COLO668 (cell line): ENCODE measurements around the gene RUVBL1.

Experiments
- DNase-seq: peaks from one replicate; lab custom pipeline; 2025; ENCODE audit not compliant: unreplicated experiment; lab: John Stamatoyannopoulos, UW

Gene RUVBL1

DNA sequence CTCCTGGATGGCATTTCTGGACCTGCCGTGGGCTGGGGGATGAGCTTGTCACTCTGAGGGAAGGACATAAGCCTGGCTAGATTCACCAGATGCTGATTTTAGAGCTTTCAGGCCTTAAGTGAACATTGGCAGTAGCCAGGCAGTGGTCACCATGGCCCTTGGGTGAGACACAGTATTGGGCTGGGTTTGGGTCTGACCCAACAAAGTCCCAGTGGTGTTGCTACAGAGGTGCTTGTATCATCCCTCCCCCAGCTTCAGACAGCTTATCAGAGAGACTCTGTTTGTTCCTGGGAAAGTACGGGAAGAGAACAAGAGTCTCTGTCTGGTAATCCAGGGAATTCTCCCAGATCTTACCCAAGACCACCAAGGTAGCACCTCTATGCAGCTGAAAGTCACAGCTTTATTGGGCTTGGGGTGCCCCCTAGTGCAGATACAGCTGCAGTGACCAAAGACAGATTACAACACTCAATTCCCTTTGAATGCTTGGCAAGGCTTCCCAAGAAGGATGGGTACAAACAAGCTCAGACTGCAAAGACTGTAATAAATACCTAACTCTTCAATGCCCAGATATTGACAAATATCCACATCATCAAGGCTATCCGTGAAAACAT, 9.8 kb upstream of the RUVBL1 start:
- peak; percentile 14 for DNase-seq

DNA sequence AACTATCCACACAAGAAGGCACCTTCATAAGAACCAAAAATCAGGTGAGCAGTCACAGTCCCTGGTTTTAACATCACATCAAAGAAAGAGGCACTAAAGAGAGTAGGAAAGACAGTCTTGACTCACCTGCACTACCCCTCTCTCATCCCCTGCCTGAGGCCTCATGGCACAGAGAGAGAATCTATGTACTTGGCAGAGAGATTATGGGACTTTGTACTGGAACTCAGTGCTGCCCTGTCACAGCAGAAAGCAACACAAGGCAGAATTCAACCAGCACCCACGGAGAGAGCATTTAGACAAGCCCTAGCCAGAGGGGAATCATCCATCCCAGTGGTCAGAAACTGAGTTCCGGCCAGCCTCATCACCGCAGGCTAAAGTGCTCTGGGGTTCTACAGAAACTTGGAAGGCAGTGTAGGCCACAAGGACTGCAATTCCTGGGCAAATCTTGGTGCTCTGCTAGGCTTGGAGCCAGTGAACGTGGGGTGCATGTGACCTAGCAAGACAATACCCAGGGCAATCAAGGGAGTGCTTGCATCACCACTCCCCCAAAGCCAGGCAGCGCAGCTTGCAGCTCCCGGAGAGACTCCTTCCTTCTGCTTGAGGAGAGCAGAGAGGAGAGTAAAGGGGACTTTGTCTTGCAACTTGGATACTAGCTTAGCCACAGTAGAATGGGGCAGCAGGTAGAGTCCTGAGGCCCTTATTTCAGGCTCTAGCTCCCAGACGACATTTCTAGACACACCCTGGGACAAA, 8.5 kb upstream of the RUVBL1 start:
- no peak for DNase-seq

DNA sequence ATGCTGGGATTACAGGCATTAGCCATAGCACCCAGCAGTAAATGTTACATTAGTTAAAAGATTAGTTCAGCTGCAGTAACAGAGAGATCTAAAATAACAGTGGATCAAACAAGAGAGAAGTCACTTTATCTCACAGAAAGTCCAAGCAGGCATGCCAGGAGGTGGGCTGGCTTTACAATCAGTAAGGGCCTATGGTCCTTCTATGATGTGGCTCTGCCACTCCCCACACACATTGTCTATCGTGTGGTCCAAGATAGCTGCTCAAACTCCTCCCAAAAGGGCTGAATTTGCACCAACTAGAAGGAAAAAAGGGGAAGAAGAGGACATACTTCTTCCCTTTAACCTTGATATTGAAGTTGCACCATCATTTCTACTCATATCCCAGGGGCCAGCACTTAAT, 4.6 kb upstream of the RUVBL1 start:
- no peak for DNase-seq

GRCh38 chr3:128127236-128127635, 3.6 kb upstream of the RUVBL1 start:
- no peak for DNase-seq

DNA sequence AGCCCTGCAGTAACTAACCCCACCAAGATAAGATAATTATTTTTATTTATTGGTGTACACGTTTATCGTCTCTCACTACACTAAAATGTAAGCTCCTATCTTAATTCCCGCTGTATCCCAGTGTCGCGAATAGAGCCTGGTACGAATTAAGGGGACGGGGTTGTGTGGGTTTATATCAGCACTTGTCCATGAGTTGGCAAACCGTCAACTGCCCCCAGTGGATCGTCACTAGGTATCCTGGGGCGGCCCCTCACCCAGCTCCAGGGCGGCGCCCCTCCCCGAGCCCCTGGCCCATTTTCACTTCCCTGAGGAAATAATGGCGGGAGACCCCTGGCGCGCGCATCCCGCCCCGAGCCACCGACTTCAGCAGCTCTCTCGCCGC, 465 bp downstream of the RUVBL1 start:
- DNase-seq: no peak

GRCh38 chr3:128122013-128122412, 1.6 kb downstream of the RUVBL1 start:
- no peak for DNase-seq

- DNase-seq: peak; percentile 10
Measured at GRCh38 chr3:128113817-128114794, 9.5 kb downstream of the RUVBL1 start.

GRCh38 chr3:128112357-128112968, 11.1 kb downstream of the RUVBL1 start:
- DNase-seq: peak; percentile 38

DNA sequence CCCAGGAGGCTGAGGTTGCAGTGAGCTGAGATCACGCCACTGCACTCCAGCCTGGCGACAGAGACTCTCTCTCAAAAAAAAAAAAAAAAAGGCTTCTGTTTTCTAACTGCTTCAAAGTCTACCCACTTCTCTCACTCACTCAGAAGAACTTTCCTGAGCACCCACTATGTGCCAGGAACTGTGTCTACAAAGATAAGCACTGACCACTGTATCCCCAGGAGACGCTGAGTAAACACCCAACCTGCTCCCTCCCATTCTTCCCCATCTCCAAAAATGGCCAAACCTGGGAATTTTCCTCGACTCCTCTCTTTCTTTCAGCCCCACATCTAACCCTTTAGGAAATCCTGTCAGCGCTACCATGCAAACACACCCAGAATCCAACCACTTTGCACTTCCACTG, 12.5 kb downstream of the RUVBL1 start:
- no peak for DNase-seq

DNA sequence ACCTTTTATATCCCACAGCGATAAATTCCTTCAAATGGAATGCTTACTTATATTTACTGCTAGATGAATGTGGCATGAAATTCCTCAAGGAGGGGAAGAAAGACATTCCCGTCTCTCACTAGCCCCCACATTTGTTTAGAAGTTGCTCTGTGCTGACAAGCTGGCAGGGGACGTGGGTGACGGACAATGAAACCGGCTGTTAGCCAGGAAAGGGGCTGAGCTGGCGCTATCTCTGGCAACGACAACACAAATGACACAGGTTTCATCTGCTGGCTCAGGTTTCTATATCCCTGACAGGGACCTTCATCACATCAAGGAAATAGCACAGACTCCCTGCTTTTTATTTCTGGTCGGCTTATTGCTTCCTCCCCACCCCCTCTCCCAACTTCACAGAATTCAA, 15.8 kb downstream of the RUVBL1 start:
- DNase-seq: no peak

DNA sequence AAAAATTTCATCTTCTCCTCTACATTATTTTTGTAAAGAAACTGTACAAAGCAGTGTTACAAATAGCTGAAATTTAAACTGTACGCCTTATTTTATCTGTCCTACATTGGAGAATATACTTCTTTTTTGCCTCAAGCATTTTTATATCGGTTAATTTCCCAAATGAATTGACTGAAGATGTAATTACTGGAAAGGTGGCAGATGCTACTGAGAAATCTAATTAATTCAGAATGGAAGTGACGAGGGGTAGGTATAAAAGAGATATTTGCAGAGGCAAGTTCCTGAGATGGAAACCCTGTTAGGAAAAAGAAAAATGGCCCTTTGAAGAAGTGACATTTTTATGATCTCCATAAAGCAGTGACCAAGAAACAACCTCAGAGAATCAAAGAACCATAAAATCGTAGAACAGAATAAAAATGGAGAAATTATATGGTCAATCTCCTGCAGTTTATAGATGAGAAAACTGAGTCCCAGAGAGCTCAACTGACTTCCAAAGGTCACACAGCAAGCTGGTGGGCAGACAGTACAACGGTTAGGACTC, 20.4 kb downstream of the RUVBL1 start:
- no peak for DNase-seq

- no peak for DNase-seq
Measured at GRCh38 chr3:128100638-128101037, 23.0 kb downstream of the RUVBL1 start.

- DNase-seq: no peak
Measured at GRCh38 chr3:128100161-128100560, 23.5 kb downstream of the RUVBL1 start.

GRCh38 chr3:128098234-128098633, 25.4 kb downstream of the RUVBL1 start:
- no peak for DNase-seq

GRCh38 chr3:128095222-128095703, 28.3 kb downstream of the RUVBL1 start:
- peak; percentile 72 for DNase-seq

- no peak for DNase-seq
Measured at GRCh38 chr3:128094295-128095151, 29.1 kb downstream of the RUVBL1 start.

DNA sequence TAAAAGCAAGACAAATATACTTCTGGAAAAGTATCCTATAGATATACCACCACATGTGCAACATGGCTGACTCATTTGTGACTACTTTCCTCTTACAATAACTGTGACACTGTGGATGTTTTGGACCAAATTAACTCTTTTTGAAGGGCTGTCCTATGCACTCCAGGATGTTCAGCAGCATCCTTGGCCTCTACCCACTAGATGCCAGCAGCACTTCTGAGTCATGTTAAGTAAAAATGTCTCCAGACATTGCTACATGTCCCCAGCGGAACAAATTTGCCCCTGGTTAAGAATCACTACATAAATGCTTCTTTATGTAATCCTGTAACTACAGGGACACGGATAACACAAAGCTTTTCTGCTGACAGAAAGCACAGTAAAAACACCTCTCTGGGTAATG, 32.0 kb downstream of the RUVBL1 start:
- DNase-seq: no peak

DNA sequence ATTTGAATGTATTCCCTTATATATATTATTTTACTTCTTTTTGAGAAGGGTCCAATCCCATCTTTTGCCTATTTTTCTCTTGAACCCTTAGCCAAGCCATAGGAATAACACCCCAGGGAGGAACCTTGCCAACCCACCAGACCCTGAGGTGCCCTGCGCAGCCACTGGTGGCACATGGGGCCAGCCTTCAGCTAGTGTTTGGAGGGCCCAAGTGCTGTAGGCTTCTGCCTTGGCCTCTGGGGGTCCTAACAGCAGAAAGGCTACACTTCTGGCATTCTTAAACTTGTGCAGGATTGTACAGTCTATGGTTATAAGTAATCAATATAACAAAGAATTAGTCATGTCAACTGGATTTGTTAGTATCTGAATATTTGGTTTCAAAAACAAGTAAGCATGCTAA, 34.5 kb downstream of the RUVBL1 start:
- DNase-seq: no peak

DNA sequence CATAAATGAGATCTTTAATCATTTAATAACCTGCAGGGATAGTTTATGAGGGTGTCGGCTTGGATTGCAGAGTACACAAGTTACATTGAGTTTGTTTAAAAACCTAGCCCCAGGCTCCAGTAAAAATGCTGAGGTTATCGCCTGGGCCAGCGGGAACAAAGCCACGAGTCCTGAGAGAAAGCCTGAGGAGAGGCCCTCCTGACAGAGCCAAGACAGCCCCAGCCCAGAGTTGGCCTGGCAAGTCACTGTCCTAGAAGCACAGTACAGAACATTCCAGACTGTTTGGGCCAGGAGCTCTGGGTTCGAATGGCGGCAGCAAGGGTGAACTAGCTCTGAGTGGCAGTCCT, 39.0 kb downstream of the RUVBL1 start:
- no peak for DNase-seq
